ENCODE results near the gene ILF3.
"Not testable (repeated sequence)": the region's sequence is repeated elsewhere in the genome, so short reads cannot be mapped to it uniquely, and the experiment has no call there.

The ILF3 gene

GRCh38 chr19:10675214-10675613 lies 21.1 kb downstream of the ILF3 start:
- not testable (repeated sequence) for DNase-seq (ENCODE audit: low read depth)

DNA sequence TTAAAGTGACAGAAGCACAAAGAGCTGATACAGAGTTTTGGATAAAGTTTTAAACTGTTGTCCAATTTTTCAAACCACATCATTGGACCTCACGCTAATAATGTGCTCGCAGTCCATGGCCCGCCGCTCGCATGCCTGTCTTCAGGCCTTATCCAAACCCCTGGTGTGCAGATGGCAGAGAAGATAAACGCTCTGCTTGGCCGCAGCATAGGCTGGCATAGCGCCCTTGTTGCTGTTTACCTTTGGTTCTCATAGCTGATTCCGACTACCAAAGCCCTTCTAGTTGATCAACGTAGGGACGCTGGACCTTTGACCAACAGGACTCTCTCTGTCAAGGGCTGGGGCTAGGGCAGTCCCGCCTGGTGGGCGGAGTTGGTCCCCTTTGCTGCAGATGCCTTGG lies 23.6 kb downstream of the ILF3 start:
- DNase-seq (ENCODE audit: low read depth), result no peak

GRCh38 chr19:10678813-10679212 lies 24.7 kb downstream of the ILF3 start:
- DNase-seq (ENCODE audit: low read depth), result no peak

DNA sequence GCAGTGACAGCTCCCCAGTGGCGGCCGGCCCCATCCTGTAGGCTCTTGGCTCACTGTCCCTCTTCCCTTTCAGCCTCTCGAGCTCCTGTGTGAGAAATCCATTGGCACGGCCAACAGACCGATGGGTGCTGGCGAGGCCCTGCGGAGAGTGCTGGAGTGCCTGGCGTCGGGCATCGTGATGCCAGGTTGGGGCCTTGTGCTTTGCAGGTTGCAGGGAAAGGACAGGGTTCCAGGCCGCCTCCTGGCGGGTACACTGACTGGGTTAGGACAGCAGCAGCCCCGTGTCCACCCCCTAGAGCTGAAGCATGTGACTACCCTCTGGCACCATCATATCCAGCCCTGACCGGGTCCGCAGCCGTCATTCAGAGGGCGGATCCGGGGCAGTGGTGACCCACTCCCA lies 25.6 kb downstream of the ILF3 start:
- DNase-seq (ENCODE audit: low read depth), result no peak

DNA sequence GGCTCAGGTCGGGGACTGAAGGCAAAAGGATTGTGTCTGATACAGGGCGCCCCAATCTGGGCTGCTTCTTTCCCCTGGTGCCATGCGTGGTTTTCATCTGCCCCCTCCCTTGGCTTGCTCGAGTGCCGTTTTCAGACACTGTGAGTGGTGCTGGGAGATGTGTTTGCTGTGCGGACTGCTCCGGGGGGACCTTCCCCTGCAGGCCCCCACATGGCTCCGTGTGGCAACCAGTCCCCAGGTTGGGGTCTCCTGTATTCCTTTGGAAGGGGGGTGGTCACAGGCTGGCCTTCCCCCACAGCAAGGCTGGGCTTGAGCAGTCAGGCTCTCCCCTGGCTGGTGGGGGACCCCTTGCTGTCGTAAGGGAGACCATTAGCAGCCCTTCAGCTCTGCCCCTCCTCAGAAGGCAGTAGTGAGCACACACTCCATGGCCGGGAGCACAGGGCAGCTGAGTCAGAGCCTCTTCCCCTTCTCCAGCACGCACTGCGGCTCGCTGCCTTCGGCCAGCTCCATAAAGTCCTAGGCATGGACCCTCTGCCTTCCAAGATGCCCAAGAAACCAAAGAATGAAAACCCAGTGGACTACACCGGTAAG lies 26.5 kb downstream of the ILF3 start:
- DNase-seq (ENCODE audit: low read depth), result no peak

DNA sequence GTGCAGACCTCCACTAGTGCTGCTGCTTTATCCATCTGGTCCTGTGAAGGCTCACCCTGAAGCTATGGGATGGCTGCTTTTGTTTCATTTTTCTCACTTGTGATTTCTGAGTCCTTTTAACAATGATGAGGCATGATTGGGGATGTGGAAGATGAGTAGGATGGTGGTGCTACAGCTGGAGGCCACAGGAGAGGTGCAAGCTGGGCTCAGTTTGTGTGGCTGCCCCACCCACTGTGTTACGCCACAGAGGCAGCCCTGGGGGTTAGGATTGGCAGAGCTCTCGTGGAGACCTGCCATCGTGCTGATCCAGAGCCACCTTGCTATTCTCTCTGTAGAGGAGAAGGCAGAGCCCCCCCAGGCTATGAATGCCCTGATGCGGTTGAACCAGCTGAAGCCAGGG lies 27.5 kb downstream of the ILF3 start:
- no peak for DNase-seq (ENCODE audit: low read depth)

- no peak for DNase-seq (ENCODE audit: low read depth)
These were observed 28.4 kb downstream of the ILF3 start for GRCh38 chr19:10682397-10683063.

GRCh38 chr19:10683064-10683426 lies 28.9 kb downstream of the ILF3 start:
- no peak for DNase-seq (ENCODE audit: low read depth)

GRCh38 chr19:10683582-10683981 lies 29.4 kb downstream of the ILF3 start:
- DNase-seq (ENCODE audit: low read depth), result no peak

DNA sequence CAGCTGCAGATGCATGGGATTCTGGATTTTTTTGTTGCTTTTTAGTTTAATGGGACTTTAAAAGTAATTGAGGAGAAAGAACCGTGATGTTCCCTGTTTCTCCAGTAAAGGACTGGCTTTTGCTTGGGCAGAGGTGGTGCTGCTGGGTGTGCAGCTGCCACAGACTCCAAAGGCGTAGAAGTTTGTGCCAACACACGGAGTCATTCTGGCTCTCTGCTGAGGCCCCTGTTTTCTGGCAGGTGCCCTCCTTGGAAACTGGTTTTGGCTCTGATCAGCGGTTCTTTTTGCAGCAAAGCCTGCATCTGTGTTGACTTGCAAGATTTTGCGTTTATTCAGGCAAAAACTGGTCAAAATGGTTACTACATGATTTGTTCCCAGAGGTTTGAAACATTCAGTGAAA lies 31.1 kb downstream of the ILF3 start:
- no peak for DNase-seq (ENCODE audit: low read depth)

DNA sequence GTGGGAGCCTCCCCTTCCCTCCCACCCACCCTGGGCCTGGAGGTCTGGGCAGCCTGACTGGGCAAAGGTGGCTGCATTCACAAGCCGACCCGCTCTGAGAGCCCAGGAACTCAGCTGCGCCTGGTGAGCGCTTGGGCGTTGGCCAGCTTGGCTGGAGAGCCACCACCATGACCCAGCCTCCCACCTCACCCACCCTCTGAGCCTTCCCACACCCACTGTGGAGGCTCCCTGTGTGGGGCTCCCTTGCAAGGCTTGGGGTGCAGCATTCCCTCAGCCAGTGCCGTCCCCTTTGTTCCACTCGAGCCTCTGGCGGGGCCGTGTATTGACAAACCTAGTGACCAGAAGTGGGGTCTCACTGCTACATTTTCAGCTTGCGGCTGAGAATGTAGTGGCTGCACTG lies 32.0 kb downstream of the ILF3 start:
- DNase-seq (ENCODE audit: low read depth), result no peak

GRCh38 chr19:10686661-10687517 lies 32.7 kb downstream of the ILF3 start:
- no peak for DNase-seq (ENCODE audit: low read depth)

DNA sequence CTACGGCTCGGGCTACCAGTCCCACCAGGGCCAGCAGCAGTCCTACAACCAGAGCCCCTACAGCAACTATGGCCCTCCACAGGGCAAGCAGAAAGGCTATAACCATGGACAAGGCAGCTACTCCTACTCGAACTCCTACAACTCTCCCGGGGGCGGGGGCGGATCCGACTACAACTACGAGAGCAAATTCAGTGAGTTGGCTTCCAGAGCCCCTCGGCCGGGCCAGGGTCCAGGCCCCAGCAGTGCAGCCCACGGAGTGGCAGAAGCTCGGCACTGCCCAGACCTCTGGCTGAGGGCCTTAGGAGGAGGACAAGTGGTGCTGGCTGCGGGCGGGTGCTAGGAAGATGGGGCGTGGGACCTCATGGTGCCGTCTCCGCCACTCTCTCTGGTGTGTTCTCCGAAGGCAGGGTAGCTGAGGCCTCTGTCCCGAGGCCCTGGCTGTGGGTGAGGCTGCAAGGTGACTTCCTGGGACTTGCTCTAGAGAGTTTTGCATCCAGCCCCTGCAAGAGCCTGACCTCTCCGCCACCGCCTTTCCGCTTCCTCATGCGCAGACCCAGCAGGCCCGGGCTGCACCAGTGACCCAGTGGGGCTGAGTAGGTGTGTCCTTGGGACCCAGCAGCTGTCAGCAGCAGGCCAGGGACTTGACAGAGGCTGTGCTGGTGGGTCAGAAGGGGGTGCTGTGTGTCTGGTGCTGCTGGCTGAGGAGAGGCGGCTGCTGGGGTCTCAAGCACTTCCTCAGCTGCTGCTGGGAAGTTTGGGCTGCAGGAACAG lies 33.6 kb downstream of the ILF3 start:
- DNase-seq (ENCODE audit: low read depth), result no peak

- no peak for DNase-seq (ENCODE audit: low read depth)
These were observed 34.6 kb downstream of the ILF3 start for GRCh38 chr19:10688545-10689280.

DNA sequence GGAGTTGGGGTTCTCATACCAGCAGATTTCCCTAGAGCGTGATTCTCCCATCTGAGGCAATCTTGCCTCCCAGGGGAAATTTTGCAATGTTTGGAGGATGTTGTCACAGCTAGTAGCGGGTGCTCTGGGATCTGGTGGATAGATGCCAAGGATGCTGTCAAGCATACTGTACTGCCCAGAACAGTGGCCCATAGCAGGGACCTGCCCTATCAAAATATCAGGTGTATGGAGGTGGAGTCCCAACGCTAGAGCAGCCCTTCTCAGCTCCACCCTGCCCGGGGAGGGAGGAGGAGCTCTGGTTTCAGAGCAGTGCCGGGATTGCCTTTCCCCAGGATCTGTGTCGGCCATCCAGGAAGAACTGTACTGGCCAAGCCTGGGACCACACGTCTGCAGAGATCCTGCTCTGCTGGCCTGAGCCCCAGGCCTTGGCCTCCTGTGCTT lies 36.2 kb downstream of the ILF3 start:
- DNase-seq (ENCODE audit: low read depth), result no peak

- no peak for DNase-seq (ENCODE audit: low read depth)
These were observed 37.2 kb downstream of the ILF3 start for GRCh38 chr19:10691178-10691881.

DNA sequence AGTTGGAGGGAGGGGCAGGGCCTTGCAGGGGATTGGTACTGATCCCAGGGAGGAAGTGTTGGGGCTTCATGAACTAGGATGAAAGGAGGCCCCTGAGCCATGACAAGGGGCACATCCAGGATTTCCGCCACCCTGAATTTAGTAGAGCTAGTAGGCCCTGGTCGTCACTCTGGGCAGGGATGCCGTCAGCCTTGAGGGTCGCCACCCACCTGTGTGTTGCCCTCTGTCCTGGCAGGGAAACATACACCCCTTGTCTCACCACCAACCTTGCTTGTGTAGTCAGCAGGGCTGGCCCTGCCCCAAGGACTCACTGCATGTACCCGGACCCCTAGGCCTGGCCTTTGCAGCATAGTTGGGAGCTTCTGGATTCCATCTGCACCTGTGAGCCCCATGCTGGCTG lies 37.7 kb downstream of the ILF3 start:
- DNase-seq (ENCODE audit: low read depth), result no peak

- no peak for DNase-seq (ENCODE audit: low read depth)
These were observed 38.6 kb downstream of the ILF3 start for GRCh38 chr19:10692673-10693264.

GRCh38 chr19:10694706-10695307 lies 40.7 kb downstream of the ILF3 start:
- no peak for DNase-seq (ENCODE audit: low read depth)

Measured in activated T-helper 9 cell treated with anti-CD3 and anti-CD28 coated beads, Interleukin-2, amount 50 U/mL, for 16 hours (primary cell).